NB4 (cell line): ENCODE measurements around the gene CES2.
"Not testable (repeated sequence)": the region's sequence is repeated elsewhere in the genome, so short reads cannot be mapped to it uniquely, and the experiment has no call there.

ENCODE experiments used
- DNase-seq: peaks from one replicate; pipeline ENCODE4 v3.0.0; 2010; ENCODE audit warnings: low read depth
- H3K4me3 ChIP-seq: one replicate; pipeline ENCODE4 v1.5.1; 2011; ENCODE audit warnings: mild to moderate bottlenecking, low read depth, low read length, moderate library complexity
- MYC ChIP-seq: IDR thresholded peaks from 2 replicates; pipeline ENCODE4 v1.6.1; 2011; ENCODE audit warnings: low read depth, low read length
- POLR2A ChIP-seq: IDR thresholded peaks from 2 replicates; pipeline ENCODE4 v1.6.1; 2011; ENCODE audit warnings: mild to moderate bottlenecking; ENCODE audit not compliant: insufficient read length; ENCODE audit errors: extremely low read depth
- TF ChIP-seq, protein P1 (sequence below): IDR thresholded peaks from 2 replicates; pipeline ENCODE4 v1.6.1; 2011; ENCODE audit warnings: low read depth, low read length
- TF ChIP-seq, protein P2 (sequence below): IDR thresholded peaks from one replicate; pipeline ENCODE4 v1.5.1; 2012; ENCODE audit warnings: low read depth, low read length

The CES2 gene

DNA sequence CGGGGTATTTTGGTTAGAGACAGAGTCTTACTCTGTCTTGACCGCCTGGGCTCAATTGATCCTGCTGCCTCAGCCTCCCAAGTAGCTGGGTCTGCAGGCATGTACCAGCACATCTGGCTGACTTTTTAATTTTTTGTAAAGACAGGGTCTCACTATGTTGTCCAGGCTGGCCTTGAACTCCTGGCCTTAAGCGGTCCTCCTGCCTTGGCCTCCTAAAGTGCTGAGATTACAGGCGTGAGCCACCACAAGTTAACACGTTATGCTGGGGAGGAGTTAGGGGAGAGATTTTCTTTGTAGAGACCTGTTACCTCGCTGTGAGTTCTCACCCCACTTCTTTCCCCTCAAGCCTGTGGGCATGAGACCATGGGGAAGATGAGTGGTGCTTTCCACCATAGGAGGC is 51.2 kb downstream of the CES2 start:
- no peak for DNase-seq

DNA sequence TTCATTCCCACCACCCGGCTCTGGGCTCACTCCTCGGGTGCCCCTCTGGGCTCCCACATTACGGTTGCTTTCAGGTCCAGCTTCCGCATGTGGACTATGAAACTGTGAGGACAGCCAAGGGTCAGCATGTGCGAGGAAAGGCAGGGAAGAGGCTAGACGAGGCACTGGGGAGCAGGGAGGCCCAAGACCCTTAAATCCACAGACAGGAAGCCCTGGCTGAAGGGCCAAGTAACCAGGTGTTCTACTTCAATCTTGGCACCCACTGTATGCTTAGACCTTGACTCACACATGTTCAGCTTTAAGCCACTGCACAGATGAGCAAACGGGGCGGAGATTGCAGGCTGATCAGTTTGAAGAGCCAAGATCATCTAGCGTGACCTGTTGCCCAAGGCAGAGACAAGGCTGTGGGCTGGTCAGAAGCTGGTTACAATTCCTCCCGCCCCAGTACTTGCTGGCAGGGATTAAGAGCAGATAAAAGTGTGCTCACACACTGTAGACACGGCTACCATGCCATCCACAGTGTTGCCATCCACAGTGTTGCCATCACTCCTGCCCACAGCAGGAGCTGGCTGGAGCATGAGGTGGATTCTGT is 53.0 kb downstream of the CES2 start, which contains the start of gene CES4A:
Gene CES4A (plus strand): TSS at position 393 of the 592 bp plus-strand sequence. CDS start 184 bp downstream, at position 577.
- TF ChIP-seq, protein P1, sequence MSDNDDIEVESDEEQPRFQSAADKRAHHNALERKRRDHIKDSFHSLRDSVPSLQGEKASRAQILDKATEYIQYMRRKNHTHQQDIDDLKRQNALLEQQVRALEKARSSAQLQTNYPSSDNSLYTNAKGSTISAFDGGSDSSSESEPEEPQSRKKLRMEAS, result no peak
- TF ChIP-seq MYC, result no peak
- TF ChIP-seq, protein P2, sequence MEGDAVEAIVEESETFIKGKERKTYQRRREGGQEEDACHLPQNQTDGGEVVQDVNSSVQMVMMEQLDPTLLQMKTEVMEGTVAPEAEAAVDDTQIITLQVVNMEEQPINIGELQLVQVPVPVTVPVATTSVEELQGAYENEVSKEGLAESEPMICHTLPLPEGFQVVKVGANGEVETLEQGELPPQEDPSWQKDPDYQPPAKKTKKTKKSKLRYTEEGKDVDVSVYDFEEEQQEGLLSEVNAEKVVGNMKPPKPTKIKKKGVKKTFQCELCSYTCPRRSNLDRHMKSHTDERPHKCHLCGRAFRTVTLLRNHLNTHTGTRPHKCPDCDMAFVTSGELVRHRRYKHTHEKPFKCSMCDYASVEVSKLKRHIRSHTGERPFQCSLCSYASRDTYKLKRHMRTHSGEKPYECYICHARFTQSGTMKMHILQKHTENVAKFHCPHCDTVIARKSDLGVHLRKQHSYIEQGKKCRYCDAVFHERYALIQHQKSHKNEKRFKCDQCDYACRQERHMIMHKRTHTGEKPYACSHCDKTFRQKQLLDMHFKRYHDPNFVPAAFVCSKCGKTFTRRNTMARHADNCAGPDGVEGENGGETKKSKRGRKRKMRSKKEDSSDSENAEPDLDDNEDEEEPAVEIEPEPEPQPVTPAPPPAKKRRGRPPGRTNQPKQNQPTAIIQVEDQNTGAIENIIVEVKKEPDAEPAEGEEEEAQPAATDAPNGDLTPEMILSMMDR, result no peak
- TF ChIP-seq POLR2A, result no peak
- no peak for DNase-seq

More for the DNA sequence above, 51.2 kb downstream of the CES2 start:
- no peak overlapping the region for H3K4me3 ChIP-seq
- TF ChIP-seq POLR2A (no peak), MYC (no peak)
- TF ChIP-seq, protein P1, result no peak
- TF ChIP-seq, protein P2, result no peak

DNA sequence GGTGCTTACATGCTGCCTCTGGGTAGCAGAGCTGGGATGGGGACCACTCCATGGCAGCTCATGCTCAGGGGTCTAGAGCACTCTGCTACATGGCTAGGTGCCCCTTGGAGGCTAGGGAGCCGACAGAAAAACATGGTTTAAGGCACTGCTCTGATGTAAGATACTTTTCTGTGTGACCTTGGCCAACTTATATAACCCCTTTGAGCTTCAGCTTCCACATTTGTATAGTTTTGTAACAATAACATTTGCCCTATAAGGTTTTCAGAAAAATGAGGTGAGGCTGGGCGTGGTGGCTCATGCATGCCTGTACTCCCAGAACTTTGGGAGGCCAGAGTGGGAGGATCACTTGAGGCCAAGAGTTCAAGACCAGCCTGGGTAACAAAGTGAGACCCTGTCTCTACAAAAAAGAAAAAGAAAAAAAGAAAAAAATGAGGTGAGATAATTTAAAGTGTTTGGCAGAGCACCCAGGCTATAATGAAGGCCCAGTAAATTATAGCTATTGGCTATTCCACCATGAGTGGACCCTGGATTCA is 56.3 kb downstream of the CES2 start:
- no peak overlapping the region for H3K4me3 ChIP-seq
- TF ChIP-seq, protein P2, result no peak
- TF ChIP-seq POLR2A (no peak), MYC (no peak)
- TF ChIP-seq, protein P1, result no peak
- DNase-seq, result no peak

More for the DNA sequence above, 53.0 kb downstream of the CES2 start, which contains the start of gene CES4A:
- no peak within 1 kb of the TSS for H3K4me3 ChIP-seq

DNA sequence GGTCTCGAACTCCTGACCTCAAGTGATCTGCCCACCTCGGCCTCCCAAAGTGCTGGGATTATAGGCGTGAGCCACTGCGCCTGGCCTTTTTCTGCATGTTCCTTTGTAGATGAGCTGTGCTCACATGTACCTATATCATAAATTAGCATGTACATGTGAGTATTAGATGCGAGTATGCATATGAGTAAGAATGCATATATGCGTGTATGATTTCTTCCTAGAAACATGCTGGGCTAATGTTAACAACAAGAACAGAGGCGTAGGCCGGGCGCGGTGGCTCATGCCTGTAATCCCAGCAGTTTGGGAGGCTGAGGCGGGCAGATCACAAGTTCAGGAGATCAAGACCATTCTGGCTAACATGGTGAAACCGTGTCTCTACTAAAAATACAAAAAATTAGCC is 58.2 kb downstream of the CES2 start:
- H3K4me3 ChIP-seq, DNase-seq: not testable (repeated sequence)
